Suprapubic skin (tissue), 4 donors: ENCODE results near the gene PTGIS. TPM values are rescaled to one million over a fixed set of nuclear protein-coding genes. Genes with fewer than 3 reads are reported as not detected.
"Not testable (repeated sequence)": the region's sequence is repeated elsewhere in the genome, so short reads cannot be mapped to it uniquely, and the experiment has no call there.

Experiments
- DNase-seq, 2 donors: peaks; one replicate each; pipeline ENCODE4 v3.0.0-alpha.2; 2019; ENCODE audit warnings: low spot score in 2 of 2
- H3K27ac ChIP-seq: fragments of 200-600 bp; sonication (generic); one replicate; pipeline ENCODE4 v1.5.1; 2019
- H3K27me3 ChIP-seq: fragments of 200-600 bp; sonication (generic); one replicate; pipeline ENCODE4 v1.5.1; 2019
- H3K36me3 ChIP-seq: fragments of 200-600 bp; sonication (generic); one replicate; pipeline ENCODE4 v1.5.1; 2019
- H3K4me1 ChIP-seq: fragments of 200-600 bp; sonication (generic); one replicate; pipeline ENCODE4 v1.5.1; 2019
- H3K4me3 ChIP-seq: fragments of 200-600 bp; sonication (generic); one replicate; pipeline ENCODE4 v1.5.1; 2019; ENCODE audit warnings: mild to moderate bottlenecking
- H3K9me3 ChIP-seq: fragments of 200-600 bp; sonication (generic); one replicate; pipeline ENCODE4 v1.5.1; 2019
- CTCF ChIP-seq, 2 donors: fragments of 200-600 bp in 1 of 2; fragments of 450-650 bp in 1 of 2; sonication (generic) in 1 of 2; IDR thresholded peaks; one replicate each; pipeline ENCODE4 v1.5.1; 2016 to 2019; ENCODE audit warnings: antibody characterized with exemption in 2 of 2, mild to moderate bottlenecking in 1 of 2, moderate library complexity in 1 of 2
- EP300 ChIP-seq: sonication (generic); formaldehyde crosslinking; IDR thresholded peaks from one replicate; pipeline ENCODE4 v1.6.1; 2017; ENCODE audit warnings: antibody characterized with exemption
- POLR2A ChIP-seq, 2 donors: fragments of 450-650 bp; IDR thresholded peaks; one replicate each; pipeline ENCODE4 v1.6.1; 2017; ENCODE audit warnings: antibody characterized with exemption in 2 of 2, mild to moderate bottlenecking in 2 of 2, moderate library complexity in 2 of 2
- POLR2AphosphoS5 ChIP-seq, 3 donors: sonication (generic); formaldehyde crosslinking; IDR thresholded peaks; one replicate each; pipeline ENCODE4 v1.6.1; 2017; ENCODE audit warnings: antibody characterized with exemption in 3 of 3
- WGBS: methylation state at CpG from one replicate; pipeline ENCODE4 v1.1.5; 2018; 5-methylcytosine and 5-hydroxymethylcytosine counted together
- total RNA-seq, 4 donors: library from RNA; depleted of rRNA; stranded (reverse); fragments of >200 nt; gene quantifications; one replicate each; pipeline ENCODE4 v1.1.0, GENCODE V29; 2016

The PTGIS gene
- total RNA-seq, 4 donors from 2014 or later, result 4.3 to 14.4 (median 7.0) TPM

GRCh38 chr20:49568278-49569151, 578 bp upstream of the PTGIS start:
- TF ChIP-seq CTCF (IDR thresholded peaks at IDR 0.05), result no peak
- TF ChIP-seq EP300, result no peak
- no peak for TF ChIP-seq POLR2AphosphoS5 (IDR thresholded peaks at IDR 0.05)
- TF ChIP-seq POLR2A (IDR thresholded peaks at IDR 0.05), result no peak
- 28% methylated on average over 13 of the region's 18 CpGs for WGBS
- Histone ChIP-seq H3K4me1 (peaks cover 12% of the 10 kb centered on the region), H3K27ac (peak overlapping the region; percentile 83), H3K27me3 (peaks cover 41% of the 10 kb centered on the region), H3K9me3 (no peaks in the 10 kb centered on the region), H3K36me3 (no peaks in the 10 kb centered on the region), H3K4me3 (peak overlapping the region; percentile 50)
- peak; percentile 64 to 65 for DNase-seq

GRCh38 chr20:49566401-49567364, 1.3 kb downstream of the PTGIS start:
- no peak for TF ChIP-seq CTCF (IDR thresholded peaks at IDR 0.05)
- TF ChIP-seq POLR2AphosphoS5 (IDR thresholded peaks at IDR 0.05), result no peak
- no peak for TF ChIP-seq EP300
- TF ChIP-seq POLR2A (IDR thresholded peaks at IDR 0.05), result no peak
- peaks cover 41% of the 10 kb centered on the region for H3K27me3 ChIP-seq
- no peaks in the 10 kb centered on the region for H3K9me3 ChIP-seq
- peak overlapping the region; percentile 83 for H3K27ac ChIP-seq
- H3K36me3 ChIP-seq, result no peaks in the 10 kb centered on the region
- H3K4me3 ChIP-seq, result peak overlapping the region; percentile 50
- WGBS, result 57% methylated on average over 11 of the region's 11 CpGs
- H3K4me1 ChIP-seq, result peaks cover 20% of the 10 kb centered on the region
- DNase-seq, result no peak

GRCh38 chr20:49564991-49565390, 2.9 kb downstream of the PTGIS start:
- not testable (repeated sequence) for H3K36me3 ChIP-seq, H3K9me3 ChIP-seq, H3K27ac ChIP-seq, H3K4me3 ChIP-seq
- 82% methylated on average over 12 of the region's 12 CpGs for WGBS
- peak; percentile 18 to 50 for DNase-seq
- Histone ChIP-seq H3K4me1 (peaks cover 22% of the 10 kb centered on the region), H3K27me3 (peaks cover 38% of the 10 kb centered on the region)

- H3K4me3 ChIP-seq, result no peak overlapping the region
- DNase-seq, result peak; percentile 37 to 40
- no peaks in the 10 kb centered on the region for H3K36me3 ChIP-seq
- peaks cover 19% of the 10 kb centered on the region for H3K4me1 ChIP-seq
- peak overlapping the region; percentile 61 for H3K27ac ChIP-seq
- 93% methylated on average over 6 of the region's 6 CpGs for WGBS
- no peaks in the 10 kb centered on the region for H3K9me3 ChIP-seq
- H3K27me3 ChIP-seq, result peaks cover 22% of the 10 kb centered on the region
- no peak for TF ChIP-seq CTCF (IDR thresholded peaks at IDR 0.05)
Observed at GRCh38 chr20:49563015-49563980, 4.6 kb downstream of the PTGIS start.

GRCh38 chr20:49562311-49563014, 5.5 kb downstream of the PTGIS start:
- Histone ChIP-seq H3K9me3 (no peaks in the 10 kb centered on the region), H3K27ac (peak overlapping the region; percentile 61), H3K27me3 (peaks cover 16% of the 10 kb centered on the region), H3K36me3 (no peaks in the 10 kb centered on the region), H3K4me3 (no peak overlapping the region), H3K4me1 (peaks cover 16% of the 10 kb centered on the region)
- TF ChIP-seq EP300 (no peak), POLR2AphosphoS5 (IDR thresholded peaks at IDR 0.05) (peak in 1 of 3 donors; percentile 36)
- 37% methylated on average over 21 of the region's 21 CpGs for WGBS
- DNase-seq, result peak; percentile 89 to 90
